GM23248 (cell line): Measurements from ENCODE around the gene TUBA1C. TPM values are rescaled to one million over a fixed set of nuclear protein-coding genes. Genes with fewer than 3 reads are reported as not detected.

Source experiments
- DNase-seq: peaks from one replicate; pipeline ENCODE4 v3.0.0-alpha.2; 2015
- H2AFZ ChIP-seq: fragments of 200-600 bp; sonication (generic); 2 replicates; pipeline ENCODE4 v1.6.1; 2016; ENCODE audit warnings: antibody characterized with exemption
- H3F3A ChIP-seq: fragments of 200-600 bp; sonication (generic); 2 replicates; pipeline ENCODE4 v1.6.1; 2016; ENCODE audit warnings: mild to moderate bottlenecking, antibody characterized with exemption, mixed run types; ENCODE audit not compliant: insufficient read depth
- H3K27ac ChIP-seq: fragments of 200-600 bp; sonication (generic); 2 replicates; pipeline ENCODE4 v1.5.1; 2016; ENCODE audit warnings: mild to moderate bottlenecking
- H3K27me3 ChIP-seq: fragments of 200-600 bp; sonication (generic); replicated peaks from 2 replicates; pipeline ENCODE4 v1.6.1; 2016; ENCODE audit warnings: mild to moderate bottlenecking; ENCODE audit not compliant: insufficient read depth
- H3K36me3 ChIP-seq: fragments of 200-600 bp; sonication (generic); 2 replicates; pipeline ENCODE4 v1.6.1; 2016; ENCODE audit warnings: low read depth, mild to moderate bottlenecking
- H3K4me1 ChIP-seq: fragments of 200-600 bp; sonication (generic); 2 replicates; pipeline ENCODE4 v1.6.1; 2016; ENCODE audit warnings: mild to moderate bottlenecking; ENCODE audit not compliant: insufficient read depth
- H3K4me2 ChIP-seq: fragments of 200-600 bp; sonication (generic); one replicate; pipeline ENCODE4 v1.6.1; 2016; ENCODE audit warnings: mild to moderate bottlenecking; ENCODE audit not compliant: unreplicated experiment
- H3K4me3 ChIP-seq: fragments of 200-600 bp; sonication (generic); 2 replicates; pipeline ENCODE4 v1.5.1; 2016; ENCODE audit warnings: mild to moderate bottlenecking
- H3K79me2 ChIP-seq: fragments of 200-600 bp; sonication (generic); 2 replicates; pipeline ENCODE4 v1.6.1; 2016; ENCODE audit warnings: mild to moderate bottlenecking; ENCODE audit not compliant: insufficient read depth
- H3K9ac ChIP-seq: fragments of 200-600 bp; sonication (generic); 2 replicates; pipeline ENCODE4 v1.6.1; 2016; ENCODE audit warnings: mild to moderate bottlenecking
- H3K9me2 ChIP-seq: fragments of 200-600 bp; sonication (generic); 2 replicates; pipeline ENCODE4 v1.6.1; 2016; ENCODE audit warnings: mixed run types, mild to moderate bottlenecking, moderate library complexity; ENCODE audit not compliant: insufficient read depth
- H3K9me3 ChIP-seq: fragments of 200-600 bp; sonication (generic); one replicate; pipeline ENCODE4 v1.6.1; 2017; ENCODE audit warnings: low read depth
- H4K20me1 ChIP-seq: fragments of 200-600 bp; sonication (generic); 2 replicates; pipeline ENCODE4 v1.6.0; 2016; ENCODE audit not compliant: insufficient read depth
- EZH2 ChIP-seq: fragments of 200-600 bp; sonication (generic); IDR thresholded peaks from 2 replicates; pipeline ENCODE4 v1.6.1; 2018; ENCODE audit warnings: antibody characterized with exemption, mild to moderate bottlenecking; ENCODE audit not compliant: insufficient read depth, poor library complexity, severe bottlenecking
- EZH2phosphoT487 ChIP-seq: fragments of 200-600 bp; sonication (generic); IDR thresholded peaks from 2 replicates; pipeline ENCODE4 v1.6.1; 2018; ENCODE audit warnings: antibody characterized with exemption, moderate library complexity, mild to moderate bottlenecking, low read depth; ENCODE audit not compliant: insufficient read depth
- WGBS, 2 experiments: methylation state at CpG; one replicate each; pipeline ENCODE4 v1.1.6; 2015 to 2017; ENCODE audit warnings: low lambda C conversion rate in 2 of 2, low coverage in 1 of 2; ENCODE audit errors: missing lambda C conversion rate in 2 of 2; 5-methylcytosine and 5-hydroxymethylcytosine counted together
- in situ Hi-C: fragments of 300-500 bp; cut with MboI; formaldehyde crosslinking; loops from 2 replicates; pipeline ENCODE4 v1.15.0; 2020
- polyA plus RNA-seq: library from polyadenylated mRNA; unstranded; fragments of >200 nt; fragmentation: Nextera tagmentation; extraction: Ambion mirVana; gene quantifications from 2 replicates; pipeline ENCODE4 v1.2.1, GENCODE V29; 2016
- total RNA-seq: library from RNA; depleted of rRNA; stranded (reverse); fragments of >200 nt; shearing (Covaris generic); gene quantifications from 2 replicates; pipeline ENCODE4 v1.2.3, GENCODE V29; 2014; rRNA removed

Gene TUBA1C
- total and polyA plus RNA-seq, 2 experiments from 2014 or later = 301 to 473 TPM

- Histone ChIP-seq H3K4me1 (no peaks in the 10 kb centered on the region), H3K27ac (no peak overlapping the region), H3K9ac (peak overlapping the region; percentile 82), H2AFZ (peak overlapping the region; percentile 97), H3K27me3 (no peaks in the 10 kb centered on the region), H3F3A (no peaks in the 10 kb centered on the region), H3K36me3 (no peaks in the 10 kb centered on the region), H3K79me2 (peaks cover 7% of the 10 kb centered on the region; the same call in 1 of the 2 replicates), H3K4me2 (peak overlapping the region; percentile 85), H4K20me1 (no peaks in the 10 kb centered on the region), H3K9me2 (no peaks in the 10 kb centered on the region), H3K4me3 (peak overlapping the region; percentile 86), H3K9me3 (no peaks in the 10 kb centered on the region)
- TF ChIP-seq EZH2phosphoT487 (no peak), EZH2 (no peak)
- in situ Hi-C loops = no loop called here
- WGBS, 2 experiments = 28 to 36% methylated on average over 12 of the region's 12 CpGs
- DNase-seq = no peak
Observed at GRCh38 chr12:49322367-49322707, 57.5 kb downstream of the TUBA1C start.

GRCh38 chr12:49322708-49323523 lies 58.0 kb downstream of the TUBA1C start, which contains the start of gene TROAP:
TSS of gene TROAP (plus strand) at chr12:49323255. CDS start at chr12:49323609, 354 bp downstream.
- 1% methylated on average over 51 to 65 of the region's 65 CpGs for WGBS, 2 experiments

GRCh38 chr12:49323524-49324097 lies 58.7 kb downstream of the TUBA1C start:
- Histone ChIP-seq H3K27ac (no peak overlapping the region), H3K9me3 (no peaks in the 10 kb centered on the region), H3K79me2 (peaks cover 7% of the 10 kb centered on the region; the same call in 1 of the 2 replicates), H4K20me1 (no peaks in the 10 kb centered on the region), H3K36me3 (no peaks in the 10 kb centered on the region), H3K4me2 (peak overlapping the region; percentile 83), H2AFZ (peak overlapping the region; percentile 99), H3K4me1 (no peaks in the 10 kb centered on the region), H3K9me2 (no peaks in the 10 kb centered on the region), H3K27me3 (no peaks in the 10 kb centered on the region), H3K4me3 (peak overlapping the region; percentile 86), H3F3A (no peaks in the 10 kb centered on the region), H3K9ac (peak overlapping the region; percentile 76)
- DNase-seq = no peak
- in situ Hi-C loops = no loop called here
- 6 to 7% methylated on average over 19 of the region's 19 CpGs for WGBS, 2 experiments
- TF ChIP-seq EZH2 = no peak
- TF ChIP-seq EZH2phosphoT487 = no peak

More at GRCh38 chr12:49322708-49323523, 58.0 kb downstream of the TUBA1C start, which contains the start of gene TROAP:
- Histone ChIP-seq H4K20me1 (no peaks in the 10 kb centered on the region), H3K36me3 (no peaks in the 10 kb centered on the region), H3K4me2 (peak within 1 kb of the TSS; percentile 85), H3K27me3 (no peaks in the 10 kb centered on the region), H3K4me3 (peak within 1 kb of the TSS; percentile 86), H3K9me3 (no peaks in the 10 kb centered on the region), H3K4me1 (no peaks in the 10 kb centered on the region), H3K9ac (peak within 1 kb of the TSS; percentile 82), H3F3A (no peaks in the 10 kb centered on the region), H3K27ac (no peak within 1 kb of the TSS), H3K9me2 (no peaks in the 10 kb centered on the region), H3K79me2 (peaks cover 7% of the 10 kb centered on the region; the same call in 1 of the 2 replicates), H2AFZ (peak within 1 kb of the TSS; percentile 99)
- in situ Hi-C loops = no loop called here
- peak; percentile 99 for DNase-seq
- TF ChIP-seq EZH2phosphoT487 = no peak
- no peak for TF ChIP-seq EZH2

Other genes with a start within 250 kb of the TUBA1C start
- gene PRKAG1, start 246.3 kb upstream of the TUBA1C start, total RNA-seq = 86.1 and 91.3 TPM in 2 replicates
- gene PRKAG1, start 246.3 kb upstream of the TUBA1C start, polyA plus RNA-seq = 62.5 and 66.8 TPM in 2 replicates
- gene KMT2D, start 204.3 kb upstream of the TUBA1C start, total RNA-seq = 8.2 and 12.8 TPM in 2 replicates
- gene KMT2D, start 204.3 kb upstream of the TUBA1C start, polyA plus RNA-seq = 8.6 and 10.3 TPM in 2 replicates
- 0.86 and 1.1 TPM in 2 replicates for gene RHEBL1, start 195.1 kb upstream of the TUBA1C start, total RNA-seq
- 0.63 and 0.65 TPM in 2 replicates for gene RHEBL1, start 195.1 kb upstream of the TUBA1C start, polyA plus RNA-seq
- not detected in 2 replicates for gene DHH, start 170.3 kb upstream of the TUBA1C start, total RNA-seq
- gene DHH, start 170.3 kb upstream of the TUBA1C start, polyA plus RNA-seq = not detected in 2 replicates
- gene LMBR1L, start 154.2 kb upstream of the TUBA1C start, total RNA-seq = 22.0 and 62.9 TPM in 2 replicates
- 28.2 and 31.6 TPM in 2 replicates for gene LMBR1L, start 154.2 kb upstream of the TUBA1C start, polyA plus RNA-seq
- 1,598 and 1,776 TPM in 2 replicates for gene TUBA1B, start 133.7 kb upstream of the TUBA1C start, total RNA-seq
- gene TUBA1B, start 133.7 kb upstream of the TUBA1C start, polyA plus RNA-seq = 1,195 and 1,237 TPM in 2 replicates
- 628 and 639 TPM in 2 replicates for gene TUBA1A, start 76.0 kb upstream of the TUBA1C start, total RNA-seq
- 452 and 467 TPM in 2 replicates for gene TUBA1A, start 76.0 kb upstream of the TUBA1C start, polyA plus RNA-seq
- not detected in 2 replicates for gene PRPH, start 30.1 kb downstream of the TUBA1C start, total RNA-seq
- not detected in 2 replicates for gene PRPH, start 30.1 kb downstream of the TUBA1C start, polyA plus RNA-seq
- 4.4 and 6.2 TPM in 2 replicates for gene TROAP, start 58.2 kb downstream of the TUBA1C start, total RNA-seq
- 8.8 and 11.7 TPM in 2 replicates for gene TROAP, start 58.2 kb downstream of the TUBA1C start, polyA plus RNA-seq
- not detected in 2 replicates for gene C1QL4, start 72.1 kb downstream of the TUBA1C start, total RNA-seq
- gene C1QL4, start 72.1 kb downstream of the TUBA1C start, polyA plus RNA-seq = not detected in 2 replicates
- gene DNAJC22, start 81.8 kb downstream of the TUBA1C start, total RNA-seq = 1.5 and 2.5 TPM in 2 replicates
- gene DNAJC22, start 81.8 kb downstream of the TUBA1C start, polyA plus RNA-seq = 0.69 and 1.9 TPM in 2 replicates
- 13.7 and 25.0 TPM in 2 replicates for gene SPATS2, start 102.4 kb downstream of the TUBA1C start, total RNA-seq
- 22.3 and 22.4 TPM in 2 replicates for gene SPATS2, start 102.4 kb downstream of the TUBA1C start, polyA plus RNA-seq